GM12891 (cell line): ENCODE results near the gene NSUN6.

Source experiments
- PAX5 ChIP-seq: IDR thresholded peaks from 2 replicates; pipeline ENCODE4 v1.6.1; 2011; ENCODE audit warnings: low read length, moderate library complexity, mild to moderate bottlenecking; ENCODE audit not compliant: insufficient read depth, severe bottlenecking
- POLR2A ChIP-seq: IDR thresholded peaks from 2 replicates; pipeline ENCODE4 v1.6.1; 2011; ENCODE audit warnings: low read depth, low read length, control low read depth
- POLR2AphosphoS5 ChIP-seq: IDR thresholded peaks from 2 replicates; pipeline ENCODE4 v1.6.1; 2011; ENCODE audit warnings: low read depth, low read length, control low read depth
- POU2F2 ChIP-seq: IDR thresholded peaks from 2 replicates; pipeline ENCODE4 v1.6.1; 2011; ENCODE audit warnings: low read depth, mild to moderate bottlenecking, control low read depth, low read length, moderate library complexity
- TAF1 ChIP-seq: IDR thresholded peaks from 2 replicates; pipeline ENCODE4 v1.6.1; 2011; ENCODE audit warnings: low read depth, low read length, control low read depth

DNA sequence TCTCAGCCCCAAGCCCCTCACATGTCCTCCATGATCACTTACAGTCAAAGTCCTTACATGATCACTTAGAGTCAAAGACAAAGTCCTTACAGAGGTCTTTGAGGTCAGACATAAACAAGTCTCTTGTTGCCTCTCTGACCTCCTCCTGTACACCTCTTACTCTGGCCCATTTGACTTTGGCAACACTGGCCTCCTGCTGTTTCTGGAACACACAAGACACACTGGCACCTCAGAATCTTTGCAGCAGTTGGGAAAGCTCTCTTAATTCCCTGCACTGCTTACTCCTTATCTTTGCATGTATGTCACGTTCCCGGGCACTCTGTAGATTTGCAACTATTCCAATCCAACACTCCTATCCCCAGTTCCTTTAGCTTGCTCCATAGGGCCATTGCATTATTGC lies 102.3 kb downstream of the NSUN6 start:
- no peak for TF ChIP-seq POLR2A
- TF ChIP-seq TAF1: no peak
- no peak for TF ChIP-seq POLR2AphosphoS5
- no peak for TF ChIP-seq POU2F2
- TF ChIP-seq PAX5: no peak
